Progenitor cell of endocrine pancreas (in vitro differentiated cells): ENCODE results near the gene ATF7. TPM values are rescaled to one million over a fixed set of nuclear protein-coding genes. Genes with fewer than 3 reads are reported as not detected.
"Not testable (repeated sequence)": the region's sequence is repeated elsewhere in the genome, so short reads cannot be mapped to it uniquely, and the experiment has no call there.

Experiments
- DNase-seq: peaks from one replicate; pipeline ENCODE4 v3.0.0; 2021; ENCODE audit warnings: low spot score; ENCODE audit not compliant: unreplicated experiment
- H3K27ac Mint-ChIP-seq: 2 replicates; pipeline ENCODE4 v1.8.0; 2021; ENCODE audit warnings: mild to moderate bottlenecking, moderate library complexity, mixed read lengths
- H3K27me3 Mint-ChIP-seq: 2 replicates; pipeline ENCODE4 v1.8.0; 2021; ENCODE audit warnings: mixed read lengths
- H3K36me3 Mint-ChIP-seq: 2 replicates; pipeline ENCODE4 v1.8.0; 2022; ENCODE audit warnings: mixed read lengths; ENCODE audit not compliant: insufficient read depth
- H3K4me1 Mint-ChIP-seq: 2 replicates; pipeline ENCODE4 v1.8.0; 2021; ENCODE audit warnings: low read depth, mixed read lengths
- H3K4me3 Mint-ChIP-seq: 2 replicates; pipeline ENCODE4 v1.8.0; 2021; ENCODE audit warnings: low read depth, mild to moderate bottlenecking, moderate library complexity, mixed read lengths
- H3K9me3 Mint-ChIP-seq: 2 replicates; pipeline ENCODE4 v1.8.0; 2021; ENCODE audit warnings: low read depth, mixed read lengths
- total RNA-seq: library from RNA; stranded (reverse); gene quantifications from 2 replicates; pipeline ENCODE4 v1.2.1, GENCODE V29; 2021
- TF ChIP-seq, protein P1 (sequence below): fragments of 200-600 bp; sonication (generic); IDR thresholded peaks from one replicate; pipeline ENCODE4 v1.5.0; 2021; ENCODE audit warnings: antibody characterized with exemption, mild to moderate bottlenecking; ENCODE audit not compliant: unreplicated experiment

Gene ATF7
- total RNA-seq, 1 donor from 2014 or later, result 51.7 TPM

DNA sequence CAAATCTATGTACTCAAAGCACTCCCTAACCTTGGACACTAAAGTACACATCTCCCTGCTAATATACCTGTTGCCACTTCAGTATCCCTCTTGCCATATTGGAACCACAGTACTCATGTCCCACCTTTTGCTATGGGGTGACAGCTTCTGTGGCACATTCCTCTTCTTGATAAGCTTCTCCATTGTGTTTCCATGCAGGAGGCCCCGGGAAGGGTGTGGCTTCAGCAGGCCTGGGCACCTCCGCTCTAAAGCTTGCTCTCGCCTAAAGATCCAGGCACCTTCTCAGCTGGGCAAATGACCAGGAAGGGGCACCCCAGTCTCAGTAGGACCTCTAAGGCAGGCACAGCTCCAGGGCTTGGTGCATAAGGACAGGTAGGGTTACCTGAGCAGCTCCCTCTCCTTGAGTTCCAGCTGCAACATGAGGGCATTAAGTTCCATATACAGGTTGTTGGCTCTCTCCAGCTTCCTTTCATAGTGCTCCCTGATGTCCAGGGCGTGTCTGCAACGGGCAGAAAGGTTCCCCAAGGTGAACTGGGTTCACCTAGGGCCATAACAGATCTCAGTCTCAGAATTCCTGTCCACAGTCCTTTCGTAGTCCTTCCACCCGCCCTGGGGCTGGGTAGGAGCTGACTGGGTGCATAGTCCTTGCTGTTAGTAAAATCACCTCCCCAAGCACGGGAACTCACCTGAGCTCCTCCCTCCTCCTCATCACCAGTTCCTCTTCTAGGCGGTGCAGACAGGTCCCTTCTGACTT lies 142.8 kb downstream of the ATF7 start:
- TF ChIP-seq, protein P1, sequence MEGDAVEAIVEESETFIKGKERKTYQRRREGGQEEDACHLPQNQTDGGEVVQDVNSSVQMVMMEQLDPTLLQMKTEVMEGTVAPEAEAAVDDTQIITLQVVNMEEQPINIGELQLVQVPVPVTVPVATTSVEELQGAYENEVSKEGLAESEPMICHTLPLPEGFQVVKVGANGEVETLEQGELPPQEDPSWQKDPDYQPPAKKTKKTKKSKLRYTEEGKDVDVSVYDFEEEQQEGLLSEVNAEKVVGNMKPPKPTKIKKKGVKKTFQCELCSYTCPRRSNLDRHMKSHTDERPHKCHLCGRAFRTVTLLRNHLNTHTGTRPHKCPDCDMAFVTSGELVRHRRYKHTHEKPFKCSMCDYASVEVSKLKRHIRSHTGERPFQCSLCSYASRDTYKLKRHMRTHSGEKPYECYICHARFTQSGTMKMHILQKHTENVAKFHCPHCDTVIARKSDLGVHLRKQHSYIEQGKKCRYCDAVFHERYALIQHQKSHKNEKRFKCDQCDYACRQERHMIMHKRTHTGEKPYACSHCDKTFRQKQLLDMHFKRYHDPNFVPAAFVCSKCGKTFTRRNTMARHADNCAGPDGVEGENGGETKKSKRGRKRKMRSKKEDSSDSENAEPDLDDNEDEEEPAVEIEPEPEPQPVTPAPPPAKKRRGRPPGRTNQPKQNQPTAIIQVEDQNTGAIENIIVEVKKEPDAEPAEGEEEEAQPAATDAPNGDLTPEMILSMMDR, result no peak
- H3K27ac Mint-ChIP-seq, result peak overlapping the region; percentile 51
- no peaks in the 10 kb centered on the region for H3K9me3 Mint-ChIP-seq
- H3K27me3 Mint-ChIP-seq, result no peaks in the 10 kb centered on the region
- peaks cover 15% of the 10 kb centered on the region for H3K36me3 Mint-ChIP-seq
- peaks cover 14% of the 10 kb centered on the region for H3K4me1 Mint-ChIP-seq
- no peak for DNase-seq
- H3K4me3 Mint-ChIP-seq, result no peak overlapping the region

DNA sequence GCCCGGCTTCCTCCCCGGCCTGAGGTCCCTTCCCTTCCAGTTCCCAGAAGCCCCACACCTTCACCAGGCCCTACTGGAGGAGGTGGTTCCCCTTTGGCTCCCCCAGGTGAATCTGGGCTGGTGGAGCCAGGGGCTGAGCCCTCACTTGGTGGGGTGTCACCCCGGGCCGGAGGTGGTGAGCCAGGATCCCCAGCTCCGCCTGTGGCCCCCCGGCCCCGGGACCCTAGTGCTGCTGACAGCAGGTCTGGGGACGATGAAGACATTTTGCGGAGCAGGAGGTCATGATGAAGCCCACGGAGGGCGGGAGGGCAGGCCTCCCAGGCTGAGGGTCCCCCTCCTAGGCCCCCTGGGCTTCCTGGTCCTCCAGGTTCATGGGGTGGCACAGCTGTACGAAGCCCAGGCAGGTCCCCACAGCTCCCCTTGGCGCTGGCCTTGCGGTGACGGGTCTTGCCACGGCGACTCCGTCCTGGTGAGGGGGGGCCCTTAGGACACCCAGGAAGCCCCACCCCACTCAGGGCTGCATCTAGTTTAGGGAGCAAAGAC lies 143.5 kb downstream of the ATF7 start:
- H3K4me1 Mint-ChIP-seq, result peaks cover 14% of the 10 kb centered on the region
- no peaks in the 10 kb centered on the region for H3K27me3 Mint-ChIP-seq
- no peaks in the 10 kb centered on the region for H3K9me3 Mint-ChIP-seq
- peaks cover 17% of the 10 kb centered on the region for H3K36me3 Mint-ChIP-seq
- H3K27ac Mint-ChIP-seq, result peak overlapping the region; percentile 21
- DNase-seq, result no peak
- H3K4me3 Mint-ChIP-seq, result no peak overlapping the region
- TF ChIP-seq, protein P1, result no peak

DNA sequence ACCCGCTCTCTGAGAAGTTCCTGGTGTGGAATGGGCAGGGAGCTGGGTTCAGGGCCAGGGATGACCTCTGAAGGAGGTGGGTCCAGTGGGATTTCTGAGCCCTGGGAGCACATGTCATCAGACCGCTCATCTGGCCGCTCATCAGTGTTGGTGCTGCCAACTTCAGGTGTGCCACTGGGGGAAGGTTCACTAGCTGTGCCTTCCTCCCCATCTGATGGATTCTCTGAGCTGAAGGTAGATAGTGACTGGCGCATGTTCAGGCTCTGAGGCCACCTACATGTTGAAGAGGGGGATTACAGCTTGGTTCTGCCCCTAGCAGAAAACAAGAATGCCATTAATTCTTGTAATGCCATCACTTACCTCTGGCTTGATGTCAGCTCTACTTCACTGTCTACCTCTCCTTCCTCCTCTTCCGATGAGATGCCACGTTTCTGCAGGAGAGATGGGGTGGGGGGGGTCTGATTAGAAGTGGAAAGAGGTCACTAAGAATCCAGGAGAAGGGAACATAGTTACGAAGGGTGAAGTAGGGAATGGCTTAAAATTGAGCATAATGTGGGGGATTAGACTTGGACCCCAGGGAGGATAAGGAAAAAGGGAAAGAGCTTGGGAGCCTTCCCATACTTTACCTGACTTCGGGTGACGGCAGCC lies 144.1 kb downstream of the ATF7 start:
- Mint-ChIP-seq H3K4me3 (no peak overlapping the region), H3K36me3 (peaks cover 19% of the 10 kb centered on the region), H3K9me3 (no peaks in the 10 kb centered on the region), H3K27me3 (no peaks in the 10 kb centered on the region), H3K27ac (peak overlapping the region; percentile 74), H3K4me1 (peaks cover 14% of the 10 kb centered on the region)
- DNase-seq, result no peak
- TF ChIP-seq, protein P1, result peak; percentile 32

DNA sequence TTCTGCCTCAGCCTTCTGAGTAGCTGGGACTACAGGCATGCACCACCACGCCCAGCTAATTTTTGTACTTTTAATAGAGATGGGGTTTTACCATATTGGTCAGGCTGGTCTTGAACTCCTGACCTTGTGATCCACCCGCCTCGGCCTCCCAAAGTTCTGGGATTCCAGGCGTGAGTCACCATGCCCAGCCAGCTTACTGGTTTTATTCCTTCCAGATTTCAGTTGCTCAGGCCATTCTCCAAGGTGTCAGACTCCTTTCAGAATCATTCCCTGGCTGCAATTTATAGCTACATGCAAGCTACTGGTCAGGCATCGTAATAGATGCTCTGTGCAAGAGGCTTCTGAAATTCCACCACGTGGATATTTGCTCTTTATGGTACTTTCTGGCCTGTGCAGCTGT lies 144.7 kb downstream of the ATF7 start:
- H3K4me3 Mint-ChIP-seq, H3K9me3 Mint-ChIP-seq, DNase-seq, H3K27me3 Mint-ChIP-seq: not testable (repeated sequence)
- Mint-ChIP-seq H3K27ac (peak overlapping the region; percentile 64), H3K4me1 (peaks cover 14% of the 10 kb centered on the region), H3K36me3 (peaks cover 25% of the 10 kb centered on the region)

DNA sequence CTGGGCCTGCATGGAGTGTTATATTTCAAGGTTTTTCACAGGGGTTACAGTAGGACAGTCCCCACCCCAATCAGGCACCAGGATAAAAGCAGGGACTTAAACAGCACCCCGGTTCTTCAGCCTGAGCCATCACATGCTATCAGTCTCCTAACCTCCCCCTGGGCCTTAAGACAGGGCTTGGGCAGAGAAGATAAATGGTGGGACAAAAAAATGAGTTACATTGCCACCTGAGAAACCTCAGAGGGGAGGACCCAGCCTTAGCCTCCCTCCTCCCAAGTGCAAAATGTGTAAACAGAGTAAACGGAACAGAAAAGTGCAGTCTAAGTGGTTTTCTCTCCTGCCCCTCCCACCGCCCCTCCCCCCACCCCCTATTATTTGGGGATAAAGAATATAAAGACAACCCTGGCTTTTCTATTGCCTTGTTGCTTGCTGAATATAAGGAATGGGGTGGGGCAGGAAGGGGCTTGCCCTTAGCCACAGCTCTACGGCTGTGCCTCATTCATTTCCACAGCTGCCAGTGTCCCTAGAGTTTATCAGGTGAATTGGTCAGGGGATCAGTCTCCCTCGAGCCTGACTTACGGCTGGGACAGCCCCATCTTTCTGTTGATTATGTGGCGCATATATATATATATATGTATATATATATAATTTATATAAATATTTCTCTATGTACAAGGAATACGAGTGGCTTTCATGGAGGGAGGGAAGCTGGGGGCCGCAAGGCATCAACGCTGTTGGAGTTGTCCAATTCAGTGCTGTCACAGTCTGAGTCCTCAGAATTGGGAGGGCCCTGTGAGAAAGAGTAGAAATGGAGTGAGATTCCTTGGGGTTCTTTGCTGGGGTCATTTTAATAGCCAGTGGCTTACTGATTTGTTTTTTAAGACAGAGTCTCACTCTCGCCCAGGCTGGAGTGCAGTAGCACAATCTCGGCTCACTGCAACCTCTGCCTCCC lies 145.4 kb downstream of the ATF7 start:
- DNase-seq, result no peak

More for the DNA sequence above, 145.4 kb downstream of the ATF7 start:
- Mint-ChIP-seq H3K27me3 (no peaks in the 10 kb centered on the region), H3K27ac (peak overlapping the region; percentile 64), H3K4me3 (no peak overlapping the region), H3K9me3 (no peaks in the 10 kb centered on the region), H3K36me3 (peaks cover 25% of the 10 kb centered on the region), H3K4me1 (peaks cover 14% of the 10 kb centered on the region)
- TF ChIP-seq, protein P1, result no peak
